Ishikawa (cell line): ENCODE measurements around the gene MSL2.

ENCODE experiments used
- CEBPB ChIP-seq: IDR thresholded peaks from 2 replicates; pipeline ENCODE4 v1.6.1; 2012
- CREB1 ChIP-seq: IDR thresholded peaks from 2 replicates; pipeline ENCODE4 v1.6.1; 2012; ENCODE audit warnings: low read depth
- EGR1 ChIP-seq: IDR thresholded peaks from 2 replicates; pipeline ENCODE4 v1.6.1; 2012
- EP300 ChIP-seq: IDR thresholded peaks from 2 replicates; pipeline ENCODE4 v1.6.1; 2012; ENCODE audit warnings: borderline replicate concordance
- FOXM1 ChIP-seq: IDR thresholded peaks from 2 replicates; pipeline ENCODE4 v1.6.1; 2012; ENCODE audit warnings: low read depth, borderline replicate concordance
- NFIC ChIP-seq: IDR thresholded peaks from 2 replicates; pipeline ENCODE4 v1.6.1; 2012
- RAD21 ChIP-seq: IDR thresholded peaks from 2 replicates; pipeline ENCODE4 v1.6.1; 2012; ENCODE audit warnings: low read depth
- TAF1 ChIP-seq: IDR thresholded peaks from 2 replicates; pipeline ENCODE4 v1.6.1; 2012; ENCODE audit warnings: low read depth, mild to moderate bottlenecking
- TCF12 ChIP-seq: IDR thresholded peaks from 2 replicates; pipeline ENCODE4 v1.6.1; 2012; ENCODE audit warnings: low read depth
- TEAD4 ChIP-seq: IDR thresholded peaks from 2 replicates; pipeline ENCODE4 v1.6.1; 2012
- YY1 ChIP-seq: IDR thresholded peaks from 2 replicates; pipeline ENCODE4 v1.6.1; 2012; ENCODE audit warnings: low read depth
- ZBTB7A ChIP-seq: IDR thresholded peaks from 2 replicates; pipeline ENCODE4 v1.6.1; 2012; ENCODE audit warnings: low read depth
- TF ChIP-seq, protein P1 (sequence below): IDR thresholded peaks from 2 replicates; pipeline ENCODE4 v1.6.1; 2012
- TF ChIP-seq, protein P2 (sequence below): IDR thresholded peaks from 2 replicates; pipeline ENCODE4 v1.6.1; 2012; ENCODE audit warnings: low read depth, mild to moderate bottlenecking
- TF ChIP-seq, protein P3 (sequence below): IDR thresholded peaks from 2 replicates; pipeline ENCODE4 v1.6.1; 2012

Gene MSL2, protein sequence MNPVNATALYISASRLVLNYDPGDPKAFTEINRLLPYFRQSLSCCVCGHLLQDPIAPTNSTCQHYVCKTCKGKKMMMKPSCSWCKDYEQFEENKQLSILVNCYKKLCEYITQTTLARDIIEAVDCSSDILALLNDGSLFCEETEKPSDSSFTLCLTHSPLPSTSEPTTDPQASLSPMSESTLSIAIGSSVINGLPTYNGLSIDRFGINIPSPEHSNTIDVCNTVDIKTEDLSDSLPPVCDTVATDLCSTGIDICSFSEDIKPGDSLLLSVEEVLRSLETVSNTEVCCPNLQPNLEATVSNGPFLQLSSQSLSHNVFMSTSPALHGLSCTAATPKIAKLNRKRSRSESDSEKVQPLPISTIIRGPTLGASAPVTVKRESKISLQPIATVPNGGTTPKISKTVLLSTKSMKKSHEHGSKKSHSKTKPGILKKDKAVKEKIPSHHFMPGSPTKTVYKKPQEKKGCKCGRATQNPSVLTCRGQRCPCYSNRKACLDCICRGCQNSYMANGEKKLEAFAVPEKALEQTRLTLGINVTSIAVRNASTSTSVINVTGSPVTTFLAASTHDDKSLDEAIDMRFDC

DNA sequence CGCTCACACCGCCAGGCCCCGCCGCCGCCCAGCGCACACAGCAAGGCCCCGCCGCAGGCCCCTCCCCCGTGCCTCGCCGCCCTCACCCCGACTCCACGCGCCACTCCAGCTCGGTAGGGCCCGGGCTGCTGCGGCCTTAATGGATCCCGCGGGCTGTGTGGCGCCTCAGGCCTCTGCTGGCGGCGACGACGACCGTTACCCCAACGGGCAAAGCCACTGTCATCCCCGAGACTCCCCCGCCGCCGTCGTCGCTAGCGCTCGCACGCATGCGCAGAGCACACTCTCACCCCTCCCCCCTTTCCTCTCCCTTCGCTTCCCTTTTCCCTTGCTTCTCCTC is at the start of gene MSL2:
Gene MSL2, minus strand, starts transcription at position 272 of the 337 bp plus-strand sequence. CDS start 1,222 bp downstream, outside the sequence.
- TF ChIP-seq YY1: no peak
- 0 out of 2 replicates have a peak, but pooled peaks have one; percentile 0 for TF ChIP-seq RAD21
- 0 out of 2 replicates have a peak, but pooled peaks have one; percentile 33 for TF ChIP-seq TAF1

DNA sequence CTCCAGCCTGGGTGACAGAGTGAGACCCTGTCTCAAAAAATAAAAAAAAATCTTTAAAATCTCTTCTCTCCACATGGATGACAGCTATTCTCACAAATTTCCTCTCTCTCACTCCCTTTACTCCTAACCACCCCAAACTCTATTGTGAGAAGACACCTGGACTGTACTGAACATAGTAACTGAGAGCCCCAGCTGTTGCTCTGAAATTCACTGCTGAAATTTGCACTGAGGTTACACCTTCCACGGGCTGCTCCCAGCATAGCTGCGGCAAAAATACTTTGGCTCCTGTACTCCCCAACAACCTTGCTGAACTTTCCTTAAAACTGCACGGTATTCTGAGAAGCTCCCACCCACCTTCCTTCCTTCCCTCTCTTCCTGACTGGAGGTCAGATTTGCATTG is 49.6 kb upstream of the MSL2 start:
- TF ChIP-seq FOXM1 (no peak), ZBTB7A (no peak), CEBPB (no peak), NFIC (no peak), TAF1 (no peak), TCF12 (no peak), TEAD4 (no peak), YY1 (no peak), EP300 (no peak), CREB1 (no peak), EGR1 (no peak), RAD21 (no peak)
- TF ChIP-seq, protein P1, sequence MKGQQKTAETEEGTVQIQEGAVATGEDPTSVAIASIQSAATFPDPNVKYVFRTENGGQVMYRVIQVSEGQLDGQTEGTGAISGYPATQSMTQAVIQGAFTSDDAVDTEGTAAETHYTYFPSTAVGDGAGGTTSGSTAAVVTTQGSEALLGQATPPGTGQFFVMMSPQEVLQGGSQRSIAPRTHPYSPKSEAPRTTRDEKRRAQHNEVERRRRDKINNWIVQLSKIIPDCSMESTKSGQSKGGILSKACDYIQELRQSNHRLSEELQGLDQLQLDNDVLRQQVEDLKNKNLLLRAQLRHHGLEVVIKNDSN: no peak
- TF ChIP-seq, protein P2, sequence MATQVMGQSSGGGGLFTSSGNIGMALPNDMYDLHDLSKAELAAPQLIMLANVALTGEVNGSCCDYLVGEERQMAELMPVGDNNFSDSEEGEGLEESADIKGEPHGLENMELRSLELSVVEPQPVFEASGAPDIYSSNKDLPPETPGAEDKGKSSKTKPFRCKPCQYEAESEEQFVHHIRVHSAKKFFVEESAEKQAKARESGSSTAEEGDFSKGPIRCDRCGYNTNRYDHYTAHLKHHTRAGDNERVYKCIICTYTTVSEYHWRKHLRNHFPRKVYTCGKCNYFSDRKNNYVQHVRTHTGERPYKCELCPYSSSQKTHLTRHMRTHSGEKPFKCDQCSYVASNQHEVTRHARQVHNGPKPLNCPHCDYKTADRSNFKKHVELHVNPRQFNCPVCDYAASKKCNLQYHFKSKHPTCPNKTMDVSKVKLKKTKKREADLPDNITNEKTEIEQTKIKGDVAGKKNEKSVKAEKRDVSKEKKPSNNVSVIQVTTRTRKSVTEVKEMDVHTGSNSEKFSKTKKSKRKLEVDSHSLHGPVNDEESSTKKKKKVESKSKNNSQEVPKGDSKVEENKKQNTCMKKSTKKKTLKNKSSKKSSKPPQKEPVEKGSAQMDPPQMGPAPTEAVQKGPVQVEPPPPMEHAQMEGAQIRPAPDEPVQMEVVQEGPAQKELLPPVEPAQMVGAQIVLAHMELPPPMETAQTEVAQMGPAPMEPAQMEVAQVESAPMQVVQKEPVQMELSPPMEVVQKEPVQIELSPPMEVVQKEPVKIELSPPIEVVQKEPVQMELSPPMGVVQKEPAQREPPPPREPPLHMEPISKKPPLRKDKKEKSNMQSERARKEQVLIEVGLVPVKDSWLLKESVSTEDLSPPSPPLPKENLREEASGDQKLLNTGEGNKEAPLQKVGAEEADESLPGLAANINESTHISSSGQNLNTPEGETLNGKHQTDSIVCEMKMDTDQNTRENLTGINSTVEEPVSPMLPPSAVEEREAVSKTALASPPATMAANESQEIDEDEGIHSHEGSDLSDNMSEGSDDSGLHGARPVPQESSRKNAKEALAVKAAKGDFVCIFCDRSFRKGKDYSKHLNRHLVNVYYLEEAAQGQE: no peak
- TF ChIP-seq, protein P3, sequence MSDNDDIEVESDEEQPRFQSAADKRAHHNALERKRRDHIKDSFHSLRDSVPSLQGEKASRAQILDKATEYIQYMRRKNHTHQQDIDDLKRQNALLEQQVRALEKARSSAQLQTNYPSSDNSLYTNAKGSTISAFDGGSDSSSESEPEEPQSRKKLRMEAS: no peak

DNA sequence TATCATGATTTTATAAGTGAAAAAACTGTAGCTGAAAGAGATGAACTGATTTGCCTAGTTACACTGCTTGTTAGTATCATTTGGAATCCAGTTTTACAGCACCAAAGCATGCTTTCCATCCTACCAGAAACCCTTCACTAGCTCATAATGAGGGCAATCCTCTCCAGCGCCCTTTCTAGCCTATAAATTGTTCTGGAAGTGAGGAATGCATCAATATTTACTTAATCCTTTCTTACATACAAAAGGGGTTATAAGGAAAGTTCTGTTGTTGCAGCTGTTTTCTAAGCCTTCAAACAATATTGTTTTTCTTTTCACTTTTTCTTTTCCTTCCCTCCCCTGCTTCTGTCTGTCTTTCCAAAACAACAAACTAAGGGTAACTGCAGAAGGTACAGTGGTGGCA is 43.0 kb upstream of the MSL2 start:
- TF ChIP-seq CEBPB: no peak
- no peak for TF ChIP-seq YY1
- no peak for TF ChIP-seq ZBTB7A
- no peak for TF ChIP-seq EGR1
- no peak for TF ChIP-seq FOXM1
- TF ChIP-seq, protein P2: no peak
- TF ChIP-seq NFIC: no peak
- TF ChIP-seq, protein P1: no peak
- TF ChIP-seq, protein P3: no peak
- no peak for TF ChIP-seq EP300

DNA sequence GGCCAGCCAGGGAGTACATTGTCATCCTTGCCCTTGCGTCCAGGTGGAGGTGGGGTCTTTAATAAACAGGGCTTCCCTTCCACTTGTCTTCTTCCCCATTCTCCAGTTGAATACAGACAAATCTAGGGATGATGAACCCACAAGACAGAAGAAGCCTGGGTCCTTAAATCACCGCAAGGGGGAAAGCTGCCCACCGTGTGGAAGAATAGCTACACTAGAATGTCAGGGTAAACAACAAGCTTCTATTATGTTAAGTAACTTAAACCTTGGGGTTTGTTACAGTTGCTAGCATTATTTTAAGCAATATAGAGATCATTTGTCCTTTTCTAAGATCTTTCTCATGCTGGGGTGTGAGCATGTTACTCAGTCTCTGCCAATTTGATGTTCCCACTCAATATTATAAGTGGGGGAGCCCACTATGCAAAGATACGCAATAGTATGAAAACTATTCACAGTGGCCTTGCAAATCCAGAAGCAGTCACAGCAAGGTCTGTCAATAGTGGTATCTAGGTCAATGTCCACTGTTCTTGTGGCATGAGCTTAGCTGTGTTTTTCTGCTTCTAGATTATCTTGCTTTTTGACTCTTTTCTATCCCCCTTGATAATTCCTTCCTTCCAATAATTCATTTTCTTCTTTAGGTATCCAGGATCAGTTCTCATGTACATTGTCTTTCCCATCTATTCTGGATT is 42.0 kb upstream of the MSL2 start:
- TF ChIP-seq NFIC: no peak
- TF ChIP-seq, protein P3: no peak
- no peak for TF ChIP-seq CEBPB
- no peak for TF ChIP-seq TEAD4
- TF ChIP-seq, protein P2: no peak
- TF ChIP-seq TAF1: no peak
- TF ChIP-seq CREB1: no peak
- TF ChIP-seq EP300: no peak
- no peak for TF ChIP-seq RAD21
- no peak for TF ChIP-seq ZBTB7A
- no peak for TF ChIP-seq TCF12
- TF ChIP-seq YY1: no peak
- TF ChIP-seq EGR1: no peak
- TF ChIP-seq, protein P1: no peak
- TF ChIP-seq FOXM1: no peak
